CD8-positive, alpha-beta memory T cell (primary cell): ENCODE results near the gene DIPK1B. TPM values are rescaled to one million over a fixed set of nuclear protein-coding genes. Genes with fewer than 3 reads are reported as not detected.
A peak's percentile ranks its signal among the peaks of the same experiment; 100 is the strongest.

Experiments
- CTCF ChIA-PET: fragments of 350-600 bp; sonication (Branson Sonifier 250); formaldehyde crosslinking; loops from one replicate; lab custom pipeline; 2021; ENCODE audit warnings: antibody characterized with exemption; lab: Charles Lee
- POLR2A ChIA-PET: fragments of 350-600 bp; sonication (Branson Sonifier 250); formaldehyde crosslinking; loops from one replicate; lab custom pipeline; 2021; ENCODE audit warnings: antibody characterized with exemption; lab: Charles Lee
- DNase-seq, 5 donors: peaks; one replicate each; pipeline versions ENCODE4 v3.0.0 to v3.0.0-alpha.2; 2020 to 2022; ENCODE audit warnings: mixed read lengths in 1 of 5
- H3K27ac ChIP-seq: one replicate; pipeline ENCODE4 v1.7.0; 2013; ENCODE audit warnings: low read depth, mild to moderate bottlenecking, low read length, moderate library complexity
- H3K27me3 ChIP-seq: 2 replicates; pipeline ENCODE4 v1.7.0; 2013; ENCODE audit warnings: low read length, mild to moderate bottlenecking; ENCODE audit not compliant: insufficient read depth, poor library complexity, severe bottlenecking
- H3K36me3 ChIP-seq: 2 replicates; pipeline ENCODE4 v1.7.0; 2013; ENCODE audit warnings: mild to moderate bottlenecking, low read length, moderate library complexity; ENCODE audit not compliant: insufficient read depth
- H3K4me1 ChIP-seq: 2 replicates; pipeline ENCODE4 v1.7.0; 2013; ENCODE audit warnings: mild to moderate bottlenecking, low read length, moderate library complexity; ENCODE audit not compliant: insufficient read depth
- H3K4me3 ChIP-seq: 2 replicates; pipeline ENCODE4 v1.7.0; 2013; ENCODE audit warnings: mild to moderate bottlenecking, low read length
- H3K9me3 ChIP-seq: 2 replicates; pipeline ENCODE4 v1.7.0; 2013; ENCODE audit warnings: mild to moderate bottlenecking, low read length
- H3K27ac Mint-ChIP-seq, 8 donors: one replicate each; pipeline ENCODE4 v1.8.0; 2020 to 2021; ENCODE audit warnings: mixed read lengths in 8 of 8, mild to moderate bottlenecking in 6 of 8, inconsistent platforms in 3 of 8, moderate library complexity in 3 of 8
- H3K27me3 Mint-ChIP-seq, 2 donors: one replicate each; pipeline ENCODE4 v1.8.0; 2020 to 2021; ENCODE audit warnings: mixed read lengths in 2 of 2, mild to moderate bottlenecking in 1 of 2, moderate library complexity in 1 of 2
- H3K36me3 Mint-ChIP-seq, 3 donors: one replicate each; pipeline ENCODE4 v1.8.0; 2020 to 2021; ENCODE audit warnings: mixed read lengths in 3 of 3, inconsistent platforms in 1 of 3, mild to moderate bottlenecking in 1 of 3
- H3K4me1 Mint-ChIP-seq, 3 donors: one replicate each; pipeline ENCODE4 v1.8.0; 2020 to 2021; ENCODE audit warnings: mixed read lengths in 3 of 3, inconsistent platforms in 1 of 3, mild to moderate bottlenecking in 1 of 3
- H3K4me3 Mint-ChIP-seq, 7 donors: one replicate each; pipeline ENCODE4 v1.8.0; 2020 to 2021; ENCODE audit warnings: mixed read lengths in 7 of 7, mild to moderate bottlenecking in 6 of 7, moderate library complexity in 4 of 7, inconsistent platforms in 2 of 7
- H3K9me3 Mint-ChIP-seq, 5 donors: one replicate each; pipeline ENCODE4 v1.8.0; 2020 to 2022; ENCODE audit warnings: mixed read lengths in 5 of 5, mild to moderate bottlenecking in 3 of 5, moderate library complexity in 2 of 5, inconsistent platforms in 1 of 5
- polyA plus RNA-seq: library from polyadenylated mRNA; unstranded; fragments of 300-500 nt; fragmentation: Illumina TruSeq; gene quantifications from one replicate; pipeline ENCODE4 v1.2.3, GENCODE V29; 2021
- total RNA-seq, 2 experiments: library from RNA; stranded (reverse); gene quantifications; one replicate each; pipeline ENCODE4 v1.2.3, GENCODE V29; 2021

The DIPK1B gene
- total and polyA plus RNA-seq, 3 experiments from 2014 or later = not detected

GRCh38 chr9:136719195-136719880 is 7.0 kb downstream of the DIPK1B start:
- H3K4me3 ChIP-seq = no peak overlapping the region
- no peaks in the 10 kb centered on the region for H3K9me3 Mint-ChIP-seq
- no peaks in the 10 kb centered on the region for H3K4me1 ChIP-seq
- no peak overlapping the region for H3K27ac ChIP-seq
- H3K9me3 ChIP-seq = no peaks in the 10 kb centered on the region
- no peak overlapping the region for H3K27ac Mint-ChIP-seq
- peaks cover 5 to 12% of the 10 kb centered on the region in 2 donors for H3K27me3 Mint-ChIP-seq
- ChIA-PET POLR2A (interaction anchor here (0.5 to 1.2 kb wide), 2 partner anchors 9 to 100 kb away, joined by 3 to 4 read pairs; no protein-coding TSS in a partner anchor), CTCF (no interaction called here)
- H3K36me3 Mint-ChIP-seq = peaks cover 1 to 24% (median 3%) of the 10 kb centered on the region in 3 donors
- H3K27me3 ChIP-seq = no peaks in the 10 kb centered on the region
- H3K4me1 Mint-ChIP-seq = peaks cover 5 to 12% (median 6%) of the 10 kb centered on the region in 3 donors
- H3K4me3 Mint-ChIP-seq = no peak overlapping the region
- H3K36me3 ChIP-seq = peaks cover 9% of the 10 kb centered on the region
- DNase-seq = no peak

GRCh38 chr9:136720251-136720897 is 8.0 kb downstream of the DIPK1B start:
- ChIA-PET POLR2A (no interaction called here), CTCF (interaction anchor here (0.6 kb wide), 1 partner anchor 399 kb away, joined by 3 read pairs; no protein-coding TSS in a partner anchor)
- H3K9me3 ChIP-seq = no peaks in the 10 kb centered on the region
- H3K4me3 ChIP-seq = no peak overlapping the region
- no peak overlapping the region for H3K27ac ChIP-seq
- H3K4me1 ChIP-seq = peaks cover under 1% of the 10 kb centered on the region
- DNase-seq = no peak
- Mint-ChIP-seq H3K27me3 (peaks cover 4 to 10% of the 10 kb centered on the region in 2 donors), H3K4me1 (peaks cover 7 to 18% (median 9%) of the 10 kb centered on the region in 3 donors), H3K27ac (no peak overlapping the region), H3K9me3 (no peaks in the 10 kb centered on the region), H3K4me3 (no peak overlapping the region), H3K36me3 (peaks cover 3 to 33% (median 5%) of the 10 kb centered on the region in 3 donors)
- H3K36me3 ChIP-seq = peaks cover 12% of the 10 kb centered on the region
- H3K27me3 ChIP-seq = no peaks in the 10 kb centered on the region

GRCh38 chr9:136720898-136721338 is 8.5 kb downstream of the DIPK1B start:
- POLR2A ChIA-PET = no interaction called here
- Histone ChIP-seq H3K27me3 (no peaks in the 10 kb centered on the region), H3K36me3 (peaks cover 18% of the 10 kb centered on the region), H3K9me3 (no peaks in the 10 kb centered on the region), H3K27ac (no peak overlapping the region), H3K4me3 (no peak overlapping the region), H3K4me1 (peaks cover 6% of the 10 kb centered on the region)
- peak overlapping the region in 2 of 8 donors; percentile 4 to 63 for H3K27ac Mint-ChIP-seq
- H3K4me3 Mint-ChIP-seq = peak overlapping the region in 1 of 7 donors; percentile 40
- CTCF ChIA-PET = interaction anchor here (0.6 kb wide), 1 partner anchor 399 kb away, joined by 3 read pairs; no protein-coding TSS in a partner anchor
- DNase-seq = no peak
- peaks cover 2 to 5% of the 10 kb centered on the region in 2 donors for H3K27me3 Mint-ChIP-seq
- no peaks in the 10 kb centered on the region for H3K9me3 Mint-ChIP-seq
- H3K4me1 Mint-ChIP-seq = peaks cover 8 to 24% (median 10%) of the 10 kb centered on the region in 3 donors
- peaks cover 3 to 38% (median 5%) of the 10 kb centered on the region in 3 donors for H3K36me3 Mint-ChIP-seq

GRCh38 chr9:136721339-136722092 is 9.1 kb downstream of the DIPK1B start:
- POLR2A ChIA-PET = interaction anchor here (0.7 kb wide), 1 partner anchor 10 kb away, joined by 3 read pairs; no protein-coding TSS in a partner anchor
- Mint-ChIP-seq H3K4me1 (peaks cover 14 to 30% (median 16%) of the 10 kb centered on the region in 3 donors), H3K9me3 (no peaks in the 10 kb centered on the region), H3K27ac (peak overlapping the region in 2 of 8 donors; percentile 4 to 63), H3K27me3 (peaks cover 2 to 4% of the 10 kb centered on the region in 2 donors), H3K36me3 (peaks cover 6 to 44% (median 8%) of the 10 kb centered on the region in 3 donors), H3K4me3 (peak overlapping the region in 1 of 7 donors; percentile 40)
- Histone ChIP-seq H3K36me3 (peaks cover 24% of the 10 kb centered on the region), H3K27me3 (no peaks in the 10 kb centered on the region), H3K4me3 (no peak overlapping the region), H3K9me3 (no peaks in the 10 kb centered on the region), H3K27ac (no peak overlapping the region), H3K4me1 (peaks cover 12% of the 10 kb centered on the region)
- CTCF ChIA-PET = no interaction called here
- DNase-seq = no peak

- no peak overlapping the region for H3K27ac ChIP-seq
- DNase-seq = no peak
- Mint-ChIP-seq H3K4me3 (no peak overlapping the region), H3K27me3 (peaks cover 0 to 6% of the 10 kb centered on the region in 2 donors), H3K9me3 (no peaks in the 10 kb centered on the region), H3K27ac (no peak overlapping the region), H3K36me3 (peaks cover 9 to 49% (median 10%) of the 10 kb centered on the region in 3 donors), H3K4me1 (peaks cover 22 to 38% (median 22%) of the 10 kb centered on the region in 3 donors)
- CTCF ChIA-PET = no interaction called here
- POLR2A ChIA-PET = interaction anchor here (0.7 kb wide), 1 partner anchor 11 kb away, joined by 3 read pairs; no protein-coding TSS in a partner anchor
- peaks cover 20% of the 10 kb centered on the region for H3K4me1 ChIP-seq
- H3K27me3 ChIP-seq = no peaks in the 10 kb centered on the region
- H3K36me3 ChIP-seq = peaks cover 28% of the 10 kb centered on the region
- H3K4me3 ChIP-seq = no peak overlapping the region
- H3K9me3 ChIP-seq = no peaks in the 10 kb centered on the region
These were observed 10.0 kb downstream of the DIPK1B start for GRCh38 chr9:136722093-136722968.

- H3K27me3 ChIP-seq = no peaks in the 10 kb centered on the region
- H3K4me1 ChIP-seq = peaks cover 23% of the 10 kb centered on the region
- peaks cover 0 to 7% of the 10 kb centered on the region in 2 donors for H3K27me3 Mint-ChIP-seq
- peaks cover 24 to 40% (median 26%) of the 10 kb centered on the region in 3 donors for H3K4me1 Mint-ChIP-seq
- DNase-seq = no peak
- H3K36me3 ChIP-seq = peaks cover 28% of the 10 kb centered on the region
- H3K27ac Mint-ChIP-seq = no peak overlapping the region
- H3K4me3 Mint-ChIP-seq = no peak overlapping the region
- ChIA-PET CTCF (no interaction called here), POLR2A (no interaction called here)
- H3K9me3 Mint-ChIP-seq = no peaks in the 10 kb centered on the region
- no peak overlapping the region for H3K4me3 ChIP-seq
- no peaks in the 10 kb centered on the region for H3K9me3 ChIP-seq
- peaks cover 9 to 53% (median 10%) of the 10 kb centered on the region in 3 donors for H3K36me3 Mint-ChIP-seq
- H3K27ac ChIP-seq = no peak overlapping the region
These were observed 10.6 kb downstream of the DIPK1B start for GRCh38 chr9:136722969-136723356.

- Mint-ChIP-seq H3K4me3 (no peak overlapping the region), H3K9me3 (no peaks in the 10 kb centered on the region), H3K36me3 (peaks cover 9 to 53% (median 10%) of the 10 kb centered on the region in 3 donors), H3K4me1 (peaks cover 24 to 40% (median 25%) of the 10 kb centered on the region in 3 donors), H3K27ac (peak overlapping the region in 1 of 8 donors; percentile 72), H3K27me3 (peaks cover 0 to 7% of the 10 kb centered on the region in 2 donors)
- DNase-seq = no peak
- CTCF ChIA-PET = no interaction called here
- H3K36me3 ChIP-seq = peaks cover 28% of the 10 kb centered on the region
- no peaks in the 10 kb centered on the region for H3K27me3 ChIP-seq
- no peak overlapping the region for H3K4me3 ChIP-seq
- POLR2A ChIA-PET = no interaction called here
- peaks cover 23% of the 10 kb centered on the region for H3K4me1 ChIP-seq
- no peak overlapping the region for H3K27ac ChIP-seq
- H3K9me3 ChIP-seq = no peaks in the 10 kb centered on the region
These were observed 11.1 kb downstream of the DIPK1B start for GRCh38 chr9:136723362-136723976.
